Neuron (in vitro differentiated cells): ENCODE data around the gene RNASE7.
A peak's percentile ranks its signal among the peaks of the same experiment; 100 is the strongest.

Source experiments
- H2AFZ ChIP-seq: one replicate; pipeline ENCODE4 v1.6.1; 2013; ENCODE audit warnings: low read depth, mild to moderate bottlenecking, inconsistent platforms, low read length, moderate library complexity
- H3K27me3 ChIP-seq: one replicate; pipeline ENCODE4 v1.6.1; 2013; ENCODE audit warnings: low read length; ENCODE audit not compliant: insufficient read depth
- H3K36me3 ChIP-seq: one replicate; pipeline ENCODE4 v1.6.1; 2013; ENCODE audit warnings: low read length; ENCODE audit not compliant: insufficient read depth
- H3K4me1 ChIP-seq: one replicate; pipeline ENCODE4 v1.6.1; 2013; ENCODE audit warnings: low read length; ENCODE audit not compliant: insufficient read depth
- H3K4me3 ChIP-seq: 2 replicates; pipeline ENCODE4 v1.5.1; 2013; ENCODE audit warnings: mild to moderate bottlenecking, low read length, moderate library complexity
- H3K9me3 ChIP-seq: one replicate; pipeline ENCODE4 v1.6.1; 2013; ENCODE audit warnings: low read length

The RNASE7 gene

DNA sequence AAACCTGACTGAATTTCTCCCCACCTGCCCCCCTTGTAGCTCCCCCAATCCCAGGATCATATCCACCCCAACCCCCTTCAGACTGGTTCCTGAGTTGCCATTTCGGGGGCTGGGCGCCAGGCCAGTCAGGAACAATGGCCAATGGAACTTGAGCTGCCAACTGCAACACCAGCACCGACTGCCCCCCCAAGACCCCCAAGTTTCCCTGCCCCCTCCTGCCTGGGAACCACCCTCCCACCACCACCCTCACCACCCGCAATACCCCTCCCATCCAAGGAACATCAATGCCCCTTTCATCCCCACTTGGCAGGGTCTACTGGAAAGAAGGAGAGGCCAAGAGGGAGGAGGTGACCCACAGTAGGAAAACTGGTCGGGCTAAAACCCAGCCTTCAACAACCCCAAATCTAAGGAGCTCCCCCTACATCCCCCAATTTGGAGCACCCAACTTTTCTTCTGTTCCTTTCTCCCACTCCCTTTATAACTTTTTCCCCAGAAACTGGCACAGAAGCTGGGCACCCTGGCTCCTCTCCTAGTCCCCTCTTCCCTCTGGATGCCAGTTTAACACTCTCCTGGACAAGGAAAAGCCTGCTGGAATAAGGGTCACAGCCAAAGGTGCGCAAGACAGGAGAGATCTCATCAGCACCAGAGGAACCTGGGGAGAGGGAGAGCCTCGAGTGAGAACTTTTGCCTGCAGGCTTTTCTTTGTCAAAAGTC is 15.7 kb upstream of the RNASE7 start:
- Histone ChIP-seq H2AFZ (no peak overlapping the region), H3K4me3 (no peak overlapping the region), H3K9me3 (no peaks in the 10 kb centered on the region), H3K4me1 (peaks cover 10% of the 10 kb centered on the region), H3K27me3 (peaks cover 72% of the 10 kb centered on the region), H3K36me3 (no peaks in the 10 kb centered on the region)

DNA sequence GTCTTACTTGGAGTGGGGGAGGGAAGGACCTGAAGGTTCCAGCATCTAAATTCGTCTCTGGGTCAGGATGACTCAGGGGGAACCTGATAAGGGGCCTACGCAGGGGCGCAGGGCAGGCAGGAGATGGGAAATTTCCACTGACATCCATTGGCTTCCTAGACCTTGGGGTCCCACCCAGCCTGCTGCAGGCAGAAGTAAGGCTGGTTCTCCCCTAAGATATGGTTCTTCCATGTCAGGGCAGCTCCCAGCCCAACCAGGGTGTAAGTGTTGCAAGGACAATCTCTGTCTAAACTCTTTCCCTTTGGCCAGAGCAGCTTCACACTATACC is 15.2 kb upstream of the RNASE7 start:
- peaks cover 10% of the 10 kb centered on the region for H3K4me1 ChIP-seq
- no peak overlapping the region for H2AFZ ChIP-seq
- no peaks in the 10 kb centered on the region for H3K9me3 ChIP-seq
- peaks cover 71% of the 10 kb centered on the region for H3K27me3 ChIP-seq
- no peak overlapping the region for H3K4me3 ChIP-seq
- no peaks in the 10 kb centered on the region for H3K36me3 ChIP-seq

DNA sequence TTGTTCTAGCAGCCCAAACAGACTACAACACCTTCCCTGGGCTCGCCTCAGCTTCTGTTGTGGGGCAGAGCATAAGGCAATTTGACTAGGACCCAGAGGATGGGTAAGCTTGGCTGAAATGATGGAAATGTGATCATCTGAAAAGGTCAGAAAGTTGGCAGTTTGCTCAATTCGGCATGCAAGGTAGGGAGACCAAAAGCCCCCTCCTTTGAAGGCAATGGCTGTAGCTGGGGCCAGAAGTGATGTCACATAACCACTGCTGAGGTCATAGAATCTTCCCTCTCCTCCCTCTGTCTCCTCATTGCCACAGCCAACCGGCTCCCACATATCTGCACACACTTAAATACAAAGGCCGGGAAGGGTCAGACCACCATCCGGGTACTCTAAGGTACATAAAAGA is 12.2 kb upstream of the RNASE7 start, which contains the start of gene TPPP2:
TSS of gene TPPP2 (plus strand) at position 301 of the 400 bp plus-strand sequence. CDS start 365 bp downstream, outside the sequence.
- Histone ChIP-seq H3K4me3 (no peak within 1 kb of the TSS), H2AFZ (no peak within 1 kb of the TSS), H3K9me3 (no peaks in the 10 kb centered on the region), H3K4me1 (peaks cover 4% of the 10 kb centered on the region), H3K27me3 (peaks cover 63% of the 10 kb centered on the region), H3K36me3 (no peaks in the 10 kb centered on the region)

DNA sequence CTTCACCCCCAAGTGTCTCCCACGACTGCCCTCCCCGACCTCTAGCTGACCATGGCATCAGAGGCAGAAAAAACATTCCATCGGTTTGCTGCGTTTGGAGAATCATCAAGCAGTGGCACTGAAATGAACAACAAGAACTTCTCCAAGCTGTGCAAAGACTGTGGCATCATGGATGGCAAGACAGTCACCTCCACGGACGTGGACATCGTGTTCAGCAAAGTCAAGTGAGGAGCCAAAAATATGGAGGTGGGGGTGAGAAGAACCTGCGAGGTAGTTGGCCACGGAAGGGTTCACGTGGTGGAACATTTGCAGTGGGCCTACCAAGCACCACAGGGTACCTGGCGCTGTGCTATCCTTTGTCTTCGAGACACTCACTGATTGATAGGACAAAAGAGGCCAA is 11.6 kb upstream of the RNASE7 start:
- Histone ChIP-seq H3K27me3 (peaks cover 61% of the 10 kb centered on the region), H3K4me3 (no peak overlapping the region), H3K9me3 (no peaks in the 10 kb centered on the region), H3K36me3 (no peaks in the 10 kb centered on the region), H2AFZ (no peak overlapping the region), H3K4me1 (no peaks in the 10 kb centered on the region)

DNA sequence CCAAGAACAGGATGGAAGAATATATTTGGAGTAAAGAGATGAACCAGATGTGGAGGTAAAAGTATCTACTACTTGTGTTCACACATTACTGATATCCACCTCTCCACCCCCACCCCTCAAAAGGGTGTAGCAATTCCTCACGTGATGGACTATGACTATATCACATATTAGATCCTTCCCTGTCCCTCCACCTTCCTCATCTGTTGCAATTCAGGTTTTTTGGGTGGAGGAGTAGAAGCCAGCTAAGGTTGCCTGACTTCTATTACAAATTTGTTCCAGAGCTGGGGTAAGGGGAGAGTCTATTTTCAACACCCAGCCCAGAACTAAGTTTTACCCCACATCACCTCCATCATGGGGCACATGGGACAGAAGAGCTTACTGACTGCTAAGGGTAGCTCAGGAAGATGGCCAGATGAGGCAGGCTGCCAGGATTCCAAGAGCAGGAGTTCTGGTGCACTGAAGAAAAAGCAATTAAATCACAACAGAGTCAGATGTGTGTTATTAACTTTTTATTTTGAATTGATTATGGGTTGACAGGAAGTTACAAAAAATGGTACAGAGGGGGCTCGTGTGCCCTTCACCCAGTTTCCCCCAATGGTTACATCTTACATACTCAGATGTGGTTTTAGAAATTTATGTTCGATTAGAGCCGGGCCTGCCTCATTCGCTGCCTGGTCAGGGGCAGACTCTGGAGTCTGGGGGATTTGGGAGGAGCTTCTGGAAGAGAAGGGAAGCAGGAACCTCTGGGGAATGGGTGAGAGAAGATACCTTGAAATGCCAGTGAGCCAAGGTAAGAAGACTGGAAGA is 9.6 kb upstream of the RNASE7 start:
- Histone ChIP-seq H3K27me3 (peaks cover 51% of the 10 kb centered on the region), H3K4me1 (no peaks in the 10 kb centered on the region), H3K4me3 (no peak overlapping the region), H3K9me3 (no peaks in the 10 kb centered on the region), H3K36me3 (no peaks in the 10 kb centered on the region), H2AFZ (no peak overlapping the region)

DNA sequence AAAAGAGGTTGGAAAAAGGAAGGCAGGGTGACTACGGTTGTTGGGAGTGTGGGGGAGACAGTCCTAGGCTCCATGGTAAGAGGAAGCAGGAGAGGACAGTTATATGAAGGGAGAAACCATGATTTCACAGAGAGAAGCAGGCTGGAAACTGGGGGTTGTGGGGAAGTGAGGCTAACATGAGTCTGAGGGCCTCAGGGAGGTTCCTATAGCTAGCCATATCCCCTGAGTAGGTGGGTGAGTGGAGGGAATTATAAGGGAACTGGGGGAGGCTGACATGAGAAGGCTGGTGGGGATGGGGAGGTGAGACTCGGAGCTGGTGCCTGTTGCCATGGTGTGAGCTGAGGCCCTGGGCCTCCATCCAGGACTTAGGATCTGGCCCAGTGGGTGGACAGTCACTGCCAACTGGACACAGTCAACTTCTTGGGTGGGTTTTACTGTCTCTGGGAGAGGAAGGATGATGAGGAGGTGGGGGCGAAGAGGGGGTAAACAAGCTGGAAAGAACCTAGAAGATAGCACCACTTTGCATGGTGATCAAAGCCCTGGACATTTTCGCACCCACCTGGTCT is 8.9 kb upstream of the RNASE7 start:
- no peaks in the 10 kb centered on the region for H3K4me1 ChIP-seq
- H2AFZ ChIP-seq: no peak overlapping the region
- no peak overlapping the region for H3K4me3 ChIP-seq
- no peaks in the 10 kb centered on the region for H3K36me3 ChIP-seq
- no peaks in the 10 kb centered on the region for H3K9me3 ChIP-seq
- peaks cover 49% of the 10 kb centered on the region for H3K27me3 ChIP-seq

DNA sequence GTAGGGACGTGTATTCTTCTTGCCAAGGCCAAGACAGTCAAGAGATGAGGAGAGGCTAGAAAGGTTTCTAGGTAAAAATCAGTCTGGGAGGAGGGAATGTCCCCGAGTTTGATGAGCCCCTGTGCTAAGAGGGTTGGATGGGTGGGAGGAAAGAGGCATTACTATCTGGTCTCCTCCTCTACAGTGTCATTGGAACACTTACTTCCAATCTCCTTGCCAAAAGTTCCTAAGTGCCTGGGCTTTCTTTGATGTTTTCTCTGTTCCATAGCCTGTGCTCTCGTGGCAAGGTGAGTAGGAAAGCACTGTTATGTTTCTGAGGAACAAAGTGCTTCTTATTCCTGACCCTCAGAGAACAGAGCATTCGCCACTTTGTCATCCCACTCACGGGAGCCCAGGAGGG is 7.5 kb upstream of the RNASE7 start, which contains the start of gene RNASE13:
TSS of gene RNASE13 (minus strand) at position 101 of the 400 bp plus-strand sequence. CDS start 519 bp downstream, outside the sequence.
- H3K9me3 ChIP-seq: no peaks in the 10 kb centered on the region
- no peak within 1 kb of the TSS for H2AFZ ChIP-seq
- H3K4me3 ChIP-seq: no peak within 1 kb of the TSS
- no peaks in the 10 kb centered on the region for H3K36me3 ChIP-seq
- H3K27me3 ChIP-seq: peaks cover 48% of the 10 kb centered on the region
- H3K4me1 ChIP-seq: peaks cover under 1% of the 10 kb centered on the region

DNA sequence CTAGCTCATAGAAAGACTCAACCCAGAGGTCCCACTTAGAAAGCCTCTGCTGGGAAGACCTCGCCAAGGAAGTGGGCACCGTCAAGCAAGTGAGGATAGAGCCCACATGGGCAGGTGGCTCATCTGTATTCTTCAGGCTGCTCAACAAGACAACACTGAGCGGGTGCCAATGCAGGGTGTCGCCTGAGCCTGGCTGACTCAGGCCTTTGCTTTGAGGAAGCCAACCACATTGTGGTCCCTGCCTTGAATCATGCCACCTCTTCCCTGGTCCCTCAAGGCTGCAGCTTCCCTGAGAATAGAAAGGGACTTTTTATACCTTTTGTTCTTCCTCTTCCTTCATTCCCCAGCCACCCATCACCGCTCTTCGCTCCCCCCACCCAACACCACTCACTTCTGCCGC is 5.4 kb upstream of the RNASE7 start:
- no peak overlapping the region for H2AFZ ChIP-seq
- peaks cover 30% of the 10 kb centered on the region for H3K27me3 ChIP-seq
- H3K4me1 ChIP-seq: peaks cover 3% of the 10 kb centered on the region
- no peaks in the 10 kb centered on the region for H3K9me3 ChIP-seq
- no peak overlapping the region for H3K4me3 ChIP-seq
- H3K36me3 ChIP-seq: no peaks in the 10 kb centered on the region

DNA sequence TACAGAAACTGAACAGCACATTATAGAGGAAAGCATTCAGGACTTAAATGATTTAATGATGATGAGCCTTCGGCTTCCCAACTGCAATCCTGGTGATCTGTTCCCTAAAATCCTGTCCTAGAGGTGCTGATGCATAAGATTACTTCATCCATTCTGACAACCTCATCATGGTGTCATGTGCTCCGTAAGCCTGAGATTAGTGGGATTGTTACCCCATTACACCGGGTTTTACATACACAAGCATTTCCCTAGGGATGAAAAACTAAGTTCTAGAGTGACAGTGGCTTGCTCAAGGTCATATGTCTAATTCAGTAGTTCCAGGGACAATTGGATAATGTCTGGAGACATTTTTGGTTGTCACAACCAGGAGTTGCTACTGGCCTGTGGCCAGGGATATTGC is 5.0 kb upstream of the RNASE7 start:
- no peak overlapping the region for H2AFZ ChIP-seq

DNA sequence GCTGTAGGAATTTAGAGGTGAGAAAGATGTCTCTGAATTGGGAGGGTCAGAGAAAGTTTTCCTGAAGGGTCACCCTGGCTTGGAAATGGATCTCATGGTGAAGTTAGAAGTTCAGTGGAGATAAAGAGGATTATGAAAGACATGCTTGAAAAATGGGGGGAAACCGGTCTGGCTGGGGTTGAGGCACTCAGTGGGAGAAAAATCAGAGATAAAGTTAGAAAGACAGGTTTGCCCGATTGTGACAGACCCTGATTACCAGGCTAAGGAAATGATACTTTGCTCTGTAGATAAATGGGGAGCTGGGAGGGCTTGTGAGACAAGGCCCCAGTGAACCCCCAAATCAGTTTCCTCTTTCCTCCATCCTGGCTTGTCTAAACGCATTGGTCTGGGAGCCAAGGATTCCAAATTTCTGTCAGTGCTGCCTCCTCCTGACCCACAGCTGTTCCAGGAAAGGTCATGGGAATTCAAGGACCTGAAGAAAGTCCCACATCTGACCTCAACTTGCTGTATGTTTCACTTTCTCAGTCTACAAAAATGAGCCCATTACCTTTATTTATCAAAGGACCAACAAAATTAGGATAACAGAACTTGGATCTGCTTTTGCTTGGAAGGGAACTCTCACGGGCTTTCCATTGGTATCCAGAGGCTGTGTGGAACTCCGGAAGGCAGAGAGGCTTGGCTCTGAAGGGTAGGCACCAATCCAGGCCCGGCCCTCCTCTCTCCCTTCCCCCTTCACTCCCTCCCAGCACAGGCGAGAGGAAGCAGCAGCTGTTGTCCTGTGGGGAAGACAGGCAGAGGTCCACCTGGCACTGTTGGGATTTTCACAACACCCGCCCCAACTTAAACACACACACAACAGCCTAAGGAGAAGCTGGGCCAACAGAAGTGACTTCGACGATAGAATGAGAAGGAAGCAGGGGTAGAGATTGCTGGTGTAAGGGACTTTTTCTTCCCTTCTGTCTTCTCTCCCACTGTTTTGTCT is 3.4 kb upstream of the RNASE7 start:
- H3K27me3 ChIP-seq: peaks cover 36% of the 10 kb centered on the region
- H2AFZ ChIP-seq: no peak overlapping the region
- H3K9me3 ChIP-seq: no peaks in the 10 kb centered on the region
- H3K4me3 ChIP-seq: no peak overlapping the region
- H3K4me1 ChIP-seq: peaks cover 3% of the 10 kb centered on the region
- H3K36me3 ChIP-seq: no peaks in the 10 kb centered on the region

More for the DNA sequence above, 5.0 kb upstream of the RNASE7 start:
- H3K36me3 ChIP-seq: no peaks in the 10 kb centered on the region
- peaks cover 3% of the 10 kb centered on the region for H3K4me1 ChIP-seq
- no peaks in the 10 kb centered on the region for H3K9me3 ChIP-seq
- no peak overlapping the region for H3K4me3 ChIP-seq
- peaks cover 29% of the 10 kb centered on the region for H3K27me3 ChIP-seq

DNA sequence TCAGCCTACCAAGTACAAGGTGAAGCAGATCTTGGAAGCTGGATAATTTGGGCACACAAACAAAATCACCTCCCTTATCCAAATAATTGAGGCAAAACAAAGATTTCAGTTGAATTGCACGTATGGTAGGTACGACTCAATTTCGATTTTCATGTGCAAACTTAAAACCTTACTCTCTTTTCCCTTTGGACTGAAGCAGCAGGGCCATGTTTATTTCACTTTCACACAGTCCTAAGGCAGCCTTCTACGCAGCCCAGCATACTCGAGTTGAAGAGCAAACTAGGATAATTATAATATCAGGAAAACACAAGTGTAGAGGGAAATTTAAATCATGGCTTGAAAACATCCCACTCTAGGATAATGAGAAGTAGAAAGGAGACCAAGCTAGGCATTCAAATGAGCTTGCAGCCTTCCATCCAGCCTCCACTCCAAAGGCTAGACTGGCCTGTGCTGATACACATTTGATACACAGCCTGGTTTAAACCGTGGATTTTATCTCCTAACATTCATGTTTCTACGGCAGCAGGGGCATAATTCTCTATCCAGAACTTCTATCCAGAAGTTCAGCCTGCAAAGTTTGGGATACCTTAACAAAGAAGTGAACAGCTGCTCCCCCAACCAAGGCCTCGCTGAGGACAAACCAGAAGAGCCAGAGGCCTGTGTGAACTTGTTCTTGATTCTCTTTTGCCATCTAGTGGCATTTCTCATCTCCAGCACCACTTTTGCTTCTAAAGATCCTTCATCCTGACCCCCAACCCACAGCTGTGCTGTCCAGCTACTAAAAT is 2.4 kb upstream of the RNASE7 start:
- Histone ChIP-seq H3K36me3 (no peaks in the 10 kb centered on the region), H3K9me3 (no peaks in the 10 kb centered on the region), H2AFZ (peak overlapping the region; percentile 60), H3K4me1 (peaks cover 3% of the 10 kb centered on the region), H3K4me3 (no peak overlapping the region), H3K27me3 (peaks cover 34% of the 10 kb centered on the region)

DNA sequence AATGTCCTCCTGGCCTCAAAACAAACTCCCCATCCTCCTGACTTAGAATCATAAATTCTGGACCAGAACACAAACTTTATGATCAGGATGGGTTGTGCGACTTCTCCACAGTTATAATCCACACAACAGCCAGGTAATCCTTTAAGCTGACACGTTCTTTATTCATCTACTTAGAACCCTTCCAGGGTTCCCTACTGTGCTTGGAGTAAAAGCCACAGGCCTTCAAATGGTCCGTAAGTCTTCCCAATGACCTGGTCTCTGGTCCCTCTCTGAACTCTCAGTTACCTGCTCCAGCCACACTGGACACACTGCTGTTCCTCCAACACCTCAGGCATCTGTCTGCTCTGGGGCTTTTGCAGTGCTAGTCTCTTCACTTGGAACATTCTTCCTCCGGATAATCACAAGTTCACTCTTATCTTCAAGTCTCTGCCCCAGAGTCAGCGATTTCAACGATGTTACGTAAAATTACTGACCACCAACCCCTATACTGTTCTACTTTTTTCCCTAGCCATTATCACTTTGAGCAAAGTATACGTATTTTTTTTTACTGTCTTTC is 1.7 kb upstream of the RNASE7 start:
- no peaks in the 10 kb centered on the region for H3K36me3 ChIP-seq
- peaks cover 3% of the 10 kb centered on the region for H3K4me1 ChIP-seq
- H3K4me3 ChIP-seq: no peak overlapping the region
- no peak overlapping the region for H2AFZ ChIP-seq
- H3K9me3 ChIP-seq: no peaks in the 10 kb centered on the region
- peaks cover 36% of the 10 kb centered on the region for H3K27me3 ChIP-seq
